Measurements from ENCODE around the gene FFAR2. TPM values are rescaled to one million over a fixed set of nuclear protein-coding genes. Genes with fewer than 3 reads are reported as not detected.

Gene FFAR2
- total RNA-seq, 1 experiment from 2014 or later = not detected

- no peak for TF ChIP-seq REST (IDR thresholded peaks at IDR 0.05; ENCODE audit: low read depth)
- TF ChIP-seq POLR2AphosphoS5 (IDR thresholded peaks at IDR 0.05; ENCODE audit: low read depth, low read length) = no peak
Measured at GRCh38 chr19:35410487-35410886, 37.6 kb upstream of the FFAR2 start (continued).

GRCh38 chr19:35414442-35414841 is 33.6 kb upstream of the FFAR2 start:
- peaks cover 56% of the 10 kb centered on the region for H3K27me3 ChIP-seq (ENCODE audit: insufficient read depth, low read length)
- POLR2A ChIA-PET = no interaction called here
- no peaks in the 10 kb centered on the region for H3K9me2 ChIP-seq (ENCODE audit: insufficient read depth)
- H3K27ac ChIP-seq (ENCODE audit: low read depth, low read length) = no peak overlapping the region
- H2AFZ ChIP-seq (ENCODE audit: low read depth, low read length, poor library complexity, severe bottlenecking) = no peak overlapping the region
- no peak for DNase-seq (ENCODE audit: low read depth, low spot score)
- H3K4me2 ChIP-seq (ENCODE audit: low read length) = no peak overlapping the region
- H3K9ac ChIP-seq (ENCODE audit: low read length) = no peak overlapping the region
- no peaks in the 10 kb centered on the region for H3K4me1 ChIP-seq (ENCODE audit: control insufficient read depth in 1 of 2, insufficient read depth in 2 of 2, low read length in 2 of 2)
- RAD21 ChIA-PET (ENCODE audit: low non-redundant PET in 1 of 2, low total read pairs in 2 of 2, uncharacterized antibody in 2 of 2, unreplicated experiment in 2 of 2) = no interaction called here
- H4K20me1 ChIP-seq (ENCODE audit: insufficient read depth) = no peaks in the 10 kb centered on the region
- no peaks in the 10 kb centered on the region for H3K36me3 ChIP-seq (ENCODE audit: control insufficient read depth in 1 of 2, insufficient read depth in 2 of 2, low read length in 2 of 2)
- H3K4me3 ChIP-seq (replicated peaks in 1 of 2; ENCODE audit: low read depth in 1 of 2, low read length in 2 of 2) = no peak overlapping the region
- no peak for TF ChIP-seq POLR2A (IDR thresholded peaks at IDR 0.05; ENCODE audit: borderline replicate concordance, extremely low read depth, insufficient read depth, insufficient read length)
- ATAC-seq = no peak
- intact Hi-C loops (cut with micrococcal nuclease) = no loop called here
- H3K79me2 ChIP-seq (ENCODE audit: insufficient read depth, low read length) = no peaks in the 10 kb centered on the region
- CTCF ChIA-PET = no interaction called here
- BruUV-seq (replicated peaks) = no TSS peak
- no peaks in the 10 kb centered on the region for H3K9me3 ChIP-seq (ENCODE audit: control insufficient read depth in 1 of 2, insufficient read depth in 1 of 2, low read depth in 1 of 2, low read length in 2 of 2)

- Histone ChIP-seq H3K4me2 (ENCODE audit: low read length) (no peak overlapping the region), H3K27ac (ENCODE audit: low read depth, low read length) (no peak overlapping the region), H2AFZ (ENCODE audit: low read depth, low read length, poor library complexity, severe bottlenecking) (no peak overlapping the region), H4K20me1 (ENCODE audit: insufficient read depth) (no peaks in the 10 kb centered on the region), H3K27me3 (ENCODE audit: insufficient read depth, low read length) (peaks cover 49% of the 10 kb centered on the region; the same call in 1 of the 2 replicates), H3K4me3 (replicated peaks in 1 of 2; ENCODE audit: low read depth in 1 of 2, low read length in 2 of 2) (no peak overlapping the region), H3K9me2 (ENCODE audit: insufficient read depth) (no peaks in the 10 kb centered on the region), H3K36me3 (ENCODE audit: control insufficient read depth in 1 of 2, insufficient read depth in 2 of 2, low read length in 2 of 2) (no peaks in the 10 kb centered on the region), H3K79me2 (ENCODE audit: insufficient read depth, low read length) (no peaks in the 10 kb centered on the region), H3K9me3 (ENCODE audit: control insufficient read depth in 1 of 2, insufficient read depth in 1 of 2, low read depth in 1 of 2, low read length in 2 of 2) (no peaks in the 10 kb centered on the region), H3K4me1 (ENCODE audit: control insufficient read depth in 1 of 2, insufficient read depth in 2 of 2, low read length in 2 of 2) (peaks cover 5 to 6% of the 10 kb centered on the region in 2 experiments; a peak in 3 of 4 replicates), H3K9ac (ENCODE audit: low read length) (no peak overlapping the region)
- DNase-seq (ENCODE audit: low read depth, low spot score) (no peak), ATAC-seq (no peak)
- ChIA-PET POLR2A (no interaction called here), CTCF (no interaction called here), RAD21 (ENCODE audit: low non-redundant PET in 1 of 2, low total read pairs in 2 of 2, uncharacterized antibody in 2 of 2, unreplicated experiment in 2 of 2) (no interaction called here)
- TF ChIP-seq POLR2A (IDR thresholded peaks at IDR 0.05; ENCODE audit: borderline replicate concordance, extremely low read depth, insufficient read depth, insufficient read length) = no peak
- no peak for TF ChIP-seq YY1 (IDR thresholded peaks at IDR 0.05; ENCODE audit: extremely low read depth, insufficient replicate concordance, low read depth, low read length)
- no peak for TF ChIP-seq CBX3 (IDR thresholded peaks at IDR 0.05; ENCODE audit: low read depth)
- no peak for TF ChIP-seq ATF3 (IDR thresholded peaks at IDR 0.05)
- no peak for TF ChIP-seq ELF1 (IDR thresholded peaks at IDR 0.05; ENCODE audit: borderline replicate concordance, low read depth)
- no peak for TF ChIP-seq ZFX (IDR thresholded peaks at IDR 0.05)
- no TSS peak for BruUV-seq (replicated peaks)
- intact Hi-C loops (cut with micrococcal nuclease) = no loop called here
Measured at GRCh38 chr19:35416331-35416730, 31.7 kb upstream of the FFAR2 start.
